K562 (cell line): ENCODE measurements around the gene ARF5. TPM values are rescaled to one million over a fixed set of nuclear protein-coding genes. Genes with fewer than 3 reads are reported as not detected.

Experiments
- ATAC-seq: fragments of 200-7000 bp; cut with Tn5 transposase; 3 replicates; pipeline ENCODE4 v1.9.1; 2020; ENCODE audit warnings: moderate library complexity
- BruUV-seq: library from RNA; stranded (reverse); fragments of 400-500 nt; replicated peaks from 2 replicates; lab custom pipeline; 2021; lab: Mats Ljungman, UMichigan
- CTCF ChIA-PET: fragments of 300-600 bp; formaldehyde crosslinking; extraction: SDS; loops from one replicate; lab custom pipeline; 2021; ENCODE audit warnings: low intra/inter-chr PET ratio; lab: Yijun Ruan, JAX
- POLR2A ChIA-PET: fragments of 300-600, 350-650 bp; sonication (Branson Sonifier 250); formaldehyde crosslinking; extraction: SDS; loops from one replicate; lab custom pipeline; 2021; ENCODE audit warnings: antibody characterized with exemption, inconsistent platforms; lab: Yijun Ruan, JAX
- DNase-seq, 4 experiments: peaks; one replicate each; pipeline versions ENCODE4 v3.0.0 to v3.0.0-alpha.2; 2011 to 2018; ENCODE audit warnings: low spot score in 3 of 4, mixed read lengths in 3 of 4; ENCODE audit errors: extremely low read depth in 1 of 4
- FAIRE-seq: peaks from 2 replicates; lab custom pipeline; 2011; peaks lifted over from hg19 to GRCh38; lab: Jason Lieb, UNC
- H2AFZ ChIP-seq: 2 replicates; pipeline ENCODE4 v1.6.0; 2011; ENCODE audit warnings: low read depth, low read length, control low read depth, inconsistent platforms
- H3K27ac ChIP-seq: fragments of 200-600 bp; 3 replicates; pipeline ENCODE4 v1.8.0; 2011; ENCODE audit warnings: low read depth, mild to moderate bottlenecking, control low read depth, inconsistent platforms, low read length, moderate library complexity, mixed read lengths; ENCODE audit errors: extremely low read depth
- H3K27me3 ChIP-seq, 2 experiments: fragments of 300-600 bp in 1 of 2; 2 replicates in 1 of 2; 3 replicates in 1 of 2; pipeline versions ENCODE4 v1.6.0 to v1.8.0; 2011; ENCODE audit warnings: inconsistent platforms in 2 of 2, low read length in 2 of 2, mild to moderate bottlenecking in 1 of 2, mixed read lengths in 1 of 2, moderate library complexity in 1 of 2; ENCODE audit not compliant: control insufficient read depth in 2 of 2, insufficient read depth in 2 of 2
- H3K36me3 ChIP-seq: fragments of 300-600 bp; 3 replicates; pipeline ENCODE4 v1.8.0; 2011; ENCODE audit warnings: mild to moderate bottlenecking, low read length, inconsistent platforms; ENCODE audit not compliant: control insufficient read depth, insufficient read depth
- H3K4me1 ChIP-seq, 2 experiments: fragments of 200-600 bp in 1 of 2; replicated peaks in 1 of 2; 2 replicates in 1 of 2; 3 replicates in 1 of 2; pipeline versions ENCODE4 v1.5.1 to v1.8.0; 2011; ENCODE audit warnings: inconsistent platforms in 2 of 2, low read length in 2 of 2, mild to moderate bottlenecking in 1 of 2, mixed read lengths in 1 of 2, moderate library complexity in 1 of 2; ENCODE audit not compliant: control insufficient read depth in 2 of 2, insufficient read depth in 2 of 2
- H3K4me2 ChIP-seq: 2 replicates; pipeline ENCODE4 v1.6.1; 2011; ENCODE audit warnings: low read length, control low read depth, inconsistent platforms, mixed read lengths; ENCODE audit not compliant: insufficient read depth
- H3K4me3 ChIP-seq: fragments of 200-600 bp; sonication (generic), shearing (Covaris generic); 2 replicates; pipeline ENCODE4 v1.5.1; 2016; ENCODE audit warnings: control low read depth, inconsistent platforms
- H3K79me2 ChIP-seq: fragments of 200-600 bp; 3 replicates; pipeline ENCODE4 v1.8.0; 2011; ENCODE audit warnings: low read length, inconsistent platforms; ENCODE audit not compliant: control insufficient read depth, insufficient read depth
- H3K9ac ChIP-seq, 2 experiments: 2 replicates each; pipeline versions ENCODE4 v1.6.0 to v1.6.1; 2011; ENCODE audit warnings: low read depth in 2 of 2, low read length in 2 of 2, control low read depth in 1 of 2, inconsistent platforms in 1 of 2, mild to moderate bottlenecking in 1 of 2, mixed read lengths in 1 of 2; ENCODE audit not compliant: insufficient read depth in 1 of 2
- H3K9me1 ChIP-seq: one replicate; pipeline ENCODE4 v1.6.0; 2011; ENCODE audit warnings: inconsistent platforms, mild to moderate bottlenecking, low read length, moderate library complexity; ENCODE audit not compliant: control insufficient read depth, insufficient read depth
- H3K9me3 ChIP-seq: replicated peaks from 2 replicates; pipeline ENCODE4 v1.5.1; 2011; ENCODE audit warnings: low read depth, low read length, inconsistent platforms; ENCODE audit not compliant: control insufficient read depth, insufficient read depth
- H4K20me1 ChIP-seq: replicated peaks from 2 replicates; pipeline ENCODE4 v1.6.1; 2011; ENCODE audit warnings: low read length, inconsistent platforms, mixed read lengths; ENCODE audit not compliant: control insufficient read depth, insufficient read depth
- AFF4 ChIP-seq: sonication (generic); formaldehyde crosslinking; IDR thresholded peaks from 2 replicates; pipeline ENCODE4 v1.8.0; 2023; ENCODE audit warnings: mild to moderate bottlenecking, missing genetic modification reagents
- ATF1 ChIP-seq, 2 experiments: fragments of 450-650 bp in 1 of 2; IDR thresholded peaks; 2 replicates each; pipeline ENCODE4 v1.6.1; 2016; ENCODE audit warnings: missing compliant biosample characterization in 1 of 2, missing genetic modification characterization in 1 of 2
- BACH1 ChIP-seq: fragments of 200-800 bp; sonication (Bioruptor generic); IDR thresholded peaks from 2 replicates; pipeline ENCODE4 v1.6.1; 2016; ENCODE audit warnings: missing genetic modification characterization, missing compliant biosample characterization
- BHLHE40 ChIP-seq: IDR thresholded peaks from 2 replicates; pipeline ENCODE4 v1.6.1; 2011; ENCODE audit warnings: low read length, improper control_type of control experiment
- CREB1 ChIP-seq, 2 experiments: sonication (generic) in 1 of 2; formaldehyde crosslinking in 1 of 2; IDR thresholded peaks; 2 replicates each; pipeline versions ENCODE4 v1.6.1 to v1.8.0; 2012 to 2022; ENCODE audit warnings: inconsistent platforms in 1 of 2, mild to moderate bottlenecking in 1 of 2, missing genetic modification reagents in 1 of 2, moderate library complexity in 1 of 2
- MAX ChIP-seq: sonication (generic); formaldehyde crosslinking; IDR thresholded peaks from 2 replicates; pipeline ENCODE4 v1.9.0; 2022; ENCODE audit warnings: mild to moderate bottlenecking, missing genetic modification reagents
- PCBP1 ChIP-seq: fragments of 200-400 bp; formaldehyde crosslinking; IDR thresholded peaks from 2 replicates; pipeline ENCODE4 v1.6.1; 2018; ENCODE audit warnings: mild to moderate bottlenecking, low read depth, low read length; ENCODE audit not compliant: poor library complexity, severe bottlenecking
- SRF ChIP-seq, 2 experiments: fragments of 250-450, 450-650 bp in 1 of 2; sonication (Bioruptor Pico) in 1 of 2; sonication (generic) in 1 of 2; formaldehyde crosslinking; IDR thresholded peaks; 2 replicates each; pipeline versions ENCODE4 v1.5.0 to v1.5.1; 2020 to 2022; ENCODE audit warnings: mild to moderate bottlenecking in 1 of 2, missing genetic modification reagents in 1 of 2
- UBTF ChIP-seq, 2 experiments: IDR thresholded peaks; 2 replicates each; pipeline ENCODE4 v1.6.1; 2012; ENCODE audit warnings: improper control_type of control experiment in 2 of 2, low read depth in 2 of 2, low read length in 2 of 2, borderline replicate concordance in 1 of 2
- ZBTB1 ChIP-seq: sonication (generic); formaldehyde crosslinking; IDR thresholded peaks from 2 replicates; pipeline ENCODE4 v1.8.1; 2023; ENCODE audit warnings: missing genetic modification reagents, low read depth, mild to moderate bottlenecking, borderline replicate concordance
- ZNF124 ChIP-seq: sonication (generic); formaldehyde crosslinking; IDR thresholded peaks from 2 replicates; pipeline ENCODE4 v1.8.1; 2022; ENCODE audit warnings: missing genetic modification reagents
- ZNF224 ChIP-seq: sonication (generic); formaldehyde crosslinking; IDR thresholded peaks from 2 replicates; pipeline ENCODE4 v1.8.0; 2022; ENCODE audit warnings: mild to moderate bottlenecking, missing genetic modification reagents
- WGBS: fragments of 100-300 bp; shearing (Covaris generic); methylation state at CpG from one replicate; pipeline ENCODE4 v1.1.6; 2016; ENCODE audit warnings: low coverage, mixed read lengths; ENCODE audit not compliant: insufficient coverage; ENCODE audit errors: missing lambda C conversion rate; 5-methylcytosine and 5-hydroxymethylcytosine counted together
- in situ Hi-C: fragments of 300-500 bp; cut with MboI; formaldehyde crosslinking; loops from 4 replicates; pipeline ENCODE4 v1.15.0; 2018; ENCODE audit warnings: inconsistent platforms, mixed read lengths
- intact Hi-C: fragments of 100-400 bp; cut with micrococcal nuclease; formaldehyde crosslinking; loops from 2 replicates; pipeline ENCODE4 v1.14.2; 2022
- polyA plus RNA-seq, 8 experiments: library from polyadenylated mRNA; depleted of rRNA in 4 of 8; stranded (reverse) in 5 of 8; unstranded in 3 of 8; fragments of >200 nt; fragmentation: Nextera tagmentation in 2 of 8; fragmentation: Illumina TruSeq in 1 of 8; extraction: Ambion mirVana in 2 of 8; extraction: Trizol in 1 of 8; gene quantifications; 2 replicates each; pipeline versions ENCODE4 v1.2.1 to v1.2.3, GENCODE V29; 2011 to 2014; ENCODE audit warnings: inconsistent platforms in 1 of 8, missing spikeins in 1 of 8
- total RNA-seq, 7 experiments: library from RNA; depleted of rRNA in 6 of 7; stranded (reverse); fragments of >200 nt in 6 of 7; fragmentation: Illumina TruSeq in 2 of 7; extraction: Trizol in 2 of 7; gene quantifications; 2 replicates each; pipeline versions ENCODE4 v1.2.1 to v1.2.3, GENCODE V29; 2011 to 2021; ENCODE audit warnings: low replicate concordance in 1 of 7

ARF5 gene
- total and polyA plus RNA-seq, 9 of the 15 experiments (the other 6 are each of a cell fraction or from before 2014, with no cell fraction given), result 8.1 to 290 (median 125) TPM

GRCh38 chr7:127588697-127589482, 679 bp downstream of the ARF5 start:
- Histone ChIP-seq H3K9me3 (peaks cover 6% of the 10 kb centered on the region; the same call in 1 of the 2 replicates), H3K4me3 (peak overlapping the region; percentile 89), H2AFZ (peak overlapping the region; percentile 90), H3K27me3 (no peaks in the 10 kb centered on the region), H3K27ac (peak overlapping the region; percentile 81), H3K36me3 (peaks cover 23% of the 10 kb centered on the region; the same call in 2 of the 3 replicates), H3K9ac (peak overlapping the region; percentile 82 to 96), H3K79me2 (peaks cover 29% of the 10 kb centered on the region), H3K4me2 (peak overlapping the region; percentile 93), H3K4me1 (peaks cover 23 to 46% of the 10 kb centered on the region in 2 experiments; a peak in 4 of 5 replicates), H3K9me1 (peaks cover 7% of the 10 kb centered on the region), H4K20me1 (peaks cover 5% of the 10 kb centered on the region; the same call in 1 of the 2 replicates)
- ChIA-PET POLR2A (interaction anchor here (0.6 to 1.4 kb wide), 3 partner anchors 9 to 31 kb away, joined by 3 to 5 read pairs (median 3); no protein-coding TSS in a partner anchor), CTCF (interaction anchor here (1.2 kb wide), 1 partner anchor 140 kb away, joined by 3 read pairs; no protein-coding TSS in a partner anchor)
- DNase-seq (peak; percentile 76 to 80 (median 77)), FAIRE-seq (no peak), ATAC-seq (peak; percentile 70)
- intact Hi-C loops, result loop anchor here (5.0 kb wide), 1 partner anchor 63 kb away; the partner anchor contains the start of gene SND1
- in situ Hi-C loops, result no loop called here
- WGBS, result 11% methylated on average over 43 of the region's 43 CpGs
- BruUV-seq, result no TSS peak
- TF ChIP-seq ZNF124 (no peak), ZBTB1 (0 out of 2 replicates have a peak, but pooled peaks have one; percentile 46), MAX (CRISPR knock-in tag) (peak; percentile 29; the same call in 1 of the 2 replicates), BACH1 (tag) (no peak), CREB1 (IDR thresholded peaks at IDR 0.05) (peak; percentile 54; the same call in 1 of the 2 replicates), CREB1 (CRISPR knock-in tag; IDR thresholded peaks at IDR 0.05) (no peak), ATF1 (CRISPR knock-in tag; IDR thresholded peaks at IDR 0.05) (no peak), ATF1 (tag; IDR thresholded peaks at IDR 0.05) (peak; percentile 62; the same call in 1 of the 2 replicates), AFF4 (CRISPR knock-in tag) (no peak), PCBP1 (no peak), BHLHE40 (peak; percentile 45; the same call in 1 of the 2 replicates), UBTF (IDR thresholded peaks at IDR 0.05; ENCODE audit: borderline replicate concordance in 1 of 2, low read depth in 2 of 2, low read length in 2 of 2) (peak in 1 of 2 experiments; percentile 57; a peak in 1 of 4 replicates), ZNF224 (CRISPR knock-in tag) (0 out of 2 replicates have a peak, but pooled peaks have one; percentile 12), SRF (CRISPR knock-in tag; IDR thresholded peaks at IDR 0.05) (peak in 1 of 2 experiments; percentile 48; a peak in 1 of 4 replicates)
